Lower leg skin (tissue), 4 donors: Measurements from ENCODE around the gene BCL2. TPM values are rescaled to one million over a fixed set of nuclear protein-coding genes. Genes with fewer than 3 reads are reported as not detected.

Source experiments
- DNase-seq, 2 donors: peaks; one replicate each; pipeline ENCODE4 v3.0.0-alpha.2; 2019; ENCODE audit warnings: low spot score in 2 of 2
- H3K4me3 ChIP-seq: fragments of 200-600 bp; sonication (generic); 2 replicates; pipeline ENCODE4 v1.5.1; 2017; ENCODE audit warnings: mild to moderate bottlenecking, low read depth; ENCODE audit not compliant: poor library complexity, severe bottlenecking
- CTCF ChIP-seq, 3 donors: fragments of 450-650 bp; IDR thresholded peaks; one replicate each; pipeline ENCODE4 v1.5.1; 2016; ENCODE audit warnings: antibody characterized with exemption in 3 of 3, mild to moderate bottlenecking in 3 of 3, moderate library complexity in 2 of 3
- POLR2A ChIP-seq, 2 donors: fragments of 450-650 bp; IDR thresholded peaks; one replicate each; pipeline ENCODE4 v1.6.1; 2016 to 2017; ENCODE audit warnings: antibody characterized with exemption in 2 of 2, mild to moderate bottlenecking in 1 of 2, moderate library complexity in 1 of 2
- WGBS, 2 donors: methylation state at CpG; one replicate each; pipeline ENCODE4 v1.1.5; 2018; 5-methylcytosine and 5-hydroxymethylcytosine counted together
- intact Hi-C: fragments of 100-400 bp; cut with DNase I; formaldehyde crosslinking; loops from one replicate; pipeline ENCODE4 v1.15.0; 2023; ENCODE audit warnings: low total_unique reads
- total RNA-seq, 4 donors: library from RNA; depleted of rRNA; stranded (reverse); fragments of >200 nt; gene quantifications; one replicate each; pipeline ENCODE4 v1.1.0, GENCODE V29; 2016

The BCL2 gene
- total RNA-seq, 4 donors from 2014 or later = 12.8 to 21.7 (median 18.2) TPM

- no peak overlapping the region for H3K4me3 ChIP-seq
- no peak for TF ChIP-seq POLR2A (IDR thresholded peaks at IDR 0.05)
- no peak for TF ChIP-seq CTCF (IDR thresholded peaks at IDR 0.05)
- WGBS, 2 donors = 40 to 41% methylated on average over 3 of the region's 3 CpGs
- intact Hi-C loops = no loop called here
- no peak for DNase-seq
Observed at GRCh38 chr18:63315131-63315662, 4.4 kb downstream of the BCL2 start.

GRCh38 chr18:63314062-63314790, 5.3 kb downstream of the BCL2 start:
- 46 to 51% methylated on average over 4 of the region's 4 CpGs for WGBS, 2 donors
- H3K4me3 ChIP-seq = no peak overlapping the region

GRCh38 chr18:63313396-63313917, 6.1 kb downstream of the BCL2 start:
- 74 to 75% methylated on average over 5 of the region's 5 CpGs for WGBS, 2 donors
- intact Hi-C loops = no loop called here
- no peak for DNase-seq
- TF ChIP-seq CTCF (IDR thresholded peaks at IDR 0.05) (no peak), POLR2A (IDR thresholded peaks at IDR 0.05) (no peak)
- H3K4me3 ChIP-seq = no peak overlapping the region

More at GRCh38 chr18:63314062-63314790, 5.3 kb downstream of the BCL2 start:
- intact Hi-C loops = no loop called here
- TF ChIP-seq POLR2A (IDR thresholded peaks at IDR 0.05) (no peak), CTCF (IDR thresholded peaks at IDR 0.05) (no peak)
- DNase-seq = no peak

- DNase-seq = no peak
- TF ChIP-seq CTCF (IDR thresholded peaks at IDR 0.05) (no peak), POLR2A (IDR thresholded peaks at IDR 0.05) (no peak)
- intact Hi-C loops = no loop called here
- 70 to 79% methylated on average over 5 of the region's 5 CpGs for WGBS, 2 donors
- no peak overlapping the region for H3K4me3 ChIP-seq
Observed at GRCh38 chr18:63312737-63313395, 6.7 kb downstream of the BCL2 start.

- H3K4me3 ChIP-seq = no peak overlapping the region
- TF ChIP-seq CTCF (IDR thresholded peaks at IDR 0.05) (no peak), POLR2A (IDR thresholded peaks at IDR 0.05) (no peak)
- 94 to 95% methylated on average over 3 of the region's 3 CpGs for WGBS, 2 donors
- no peak for DNase-seq
- intact Hi-C loops = no loop called here
Observed at GRCh38 chr18:63312019-63312409, 7.6 kb downstream of the BCL2 start.
